Vagina (tissue), 2 donors: ENCODE data around the gene CES4A.

Experiments
- POLR2A ChIP-seq, 2 donors: fragments of 450-650 bp; IDR thresholded peaks; one replicate each; pipeline ENCODE4 v1.6.1; 2017; ENCODE audit warnings: antibody characterized with exemption in 2 of 2, mild to moderate bottlenecking in 2 of 2, moderate library complexity in 2 of 2
- POLR2AphosphoS5 ChIP-seq, 2 donors: sonication (generic); formaldehyde crosslinking; IDR thresholded peaks; one replicate each; pipeline ENCODE4 v1.9.0; 2017; ENCODE audit warnings: antibody characterized with exemption in 2 of 2, mild to moderate bottlenecking in 2 of 2, low read depth in 1 of 2; ENCODE audit not compliant: insufficient read depth in 1 of 2

DNA sequence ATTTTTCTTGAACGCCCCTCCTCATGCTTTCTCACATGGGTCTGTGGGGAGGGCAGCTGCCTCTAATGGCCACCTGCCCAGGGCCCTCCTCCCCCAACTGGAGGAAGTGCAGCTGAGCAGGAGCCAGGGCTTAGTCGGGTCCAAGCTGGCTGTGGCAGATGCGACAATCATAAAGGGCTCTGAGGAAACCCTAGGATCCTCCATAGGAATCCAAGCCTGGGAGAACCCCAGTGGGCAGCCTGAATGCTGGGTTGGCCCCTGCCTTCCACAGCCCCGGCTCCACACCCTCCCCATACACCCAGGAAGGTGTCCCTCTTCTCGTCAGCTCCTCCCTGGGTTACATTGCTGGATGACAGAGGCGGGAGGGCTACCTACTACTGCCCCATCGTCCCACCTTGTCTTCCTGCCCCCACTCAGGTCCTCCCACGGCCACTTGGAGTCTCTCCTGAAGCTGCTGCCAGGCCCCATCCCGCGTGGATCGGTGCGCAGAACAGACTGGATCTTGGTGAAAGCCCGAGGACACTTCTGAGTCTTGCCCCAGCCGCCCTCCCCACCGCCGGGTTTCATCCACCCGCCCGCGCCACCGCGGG, 24.9 kb downstream of the CES4A start:
- no peak for TF ChIP-seq POLR2A (IDR thresholded peaks at IDR 0.05)
- TF ChIP-seq POLR2AphosphoS5 (IDR thresholded peaks at IDR 0.05; ENCODE audit: insufficient read depth in 1 of 2, low read depth in 1 of 2): no peak
